Stimulated activated CD4-positive, alpha-beta T cell treated with anti-CD3 and anti-CD28 coated beads, TNF-alpha, amount 100 ng/mL, for 48 hours (primary cell): Measurements from ENCODE around the gene SPATA2.
"Not testable (repeated sequence)": the region's sequence is repeated elsewhere in the genome, so short reads cannot be mapped to it uniquely, and the experiment has no call there.

Experiments used
- DNase-seq, 3 donors: peaks; one replicate each; pipeline ENCODE4 v3.0.0-alpha.2; 2020; ENCODE audit warnings: low read depth in 3 of 3

The SPATA2 gene

DNA sequence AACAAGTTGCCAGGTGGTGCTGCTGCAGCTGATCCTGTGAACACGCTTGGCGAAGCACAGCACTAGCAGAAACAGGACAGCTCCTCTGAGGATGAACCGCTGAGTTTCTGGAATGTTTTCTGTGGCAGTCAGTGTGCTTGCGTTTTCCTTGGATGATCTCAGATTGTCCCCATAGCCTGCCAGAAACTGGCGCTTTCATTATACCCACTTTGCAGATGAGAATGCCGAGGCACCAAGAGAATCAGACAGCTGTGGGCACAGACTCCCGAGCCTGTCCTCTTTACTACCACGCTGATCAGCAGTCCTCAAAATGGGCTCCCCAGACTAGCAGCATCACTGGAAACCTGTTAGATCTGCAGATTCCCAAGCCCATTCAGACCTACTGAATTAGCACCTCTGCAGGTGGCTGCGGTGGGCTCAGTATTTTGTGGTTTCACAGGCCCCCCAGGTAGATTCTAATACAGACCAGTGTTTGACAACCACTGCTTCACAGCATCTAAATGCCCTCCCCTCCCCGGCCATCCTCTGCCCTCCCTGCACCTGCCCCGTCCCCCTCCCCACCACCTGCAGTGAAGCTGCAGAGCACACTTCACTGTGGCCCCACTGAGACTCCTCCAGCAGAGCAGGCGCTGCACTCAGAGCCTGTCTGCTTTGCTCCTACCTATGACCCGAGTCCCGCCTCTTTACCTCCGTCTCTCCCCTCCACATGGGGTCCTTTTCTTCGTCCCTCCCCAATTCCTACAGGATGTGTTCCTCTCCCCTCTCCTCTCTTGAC is 29.6 kb downstream of the SPATA2 start:
- DNase-seq: no peak

GRCh38 chr20:49883246-49883802 is 32.0 kb downstream of the SPATA2 start:
- no peak for DNase-seq

GRCh38 chr20:49882171-49882970 is 33.0 kb downstream of the SPATA2 start:
- DNase-seq: no peak

- DNase-seq: no peak
These were observed 34.4 kb downstream of the SPATA2 start for GRCh38 chr20:49880724-49881445.

- no peak for DNase-seq
These were observed 35.2 kb downstream of the SPATA2 start for GRCh38 chr20:49880177-49880576.

- no peak for DNase-seq
These were observed 36.4 kb downstream of the SPATA2 start for GRCh38 chr20:49878977-49879376.

DNA sequence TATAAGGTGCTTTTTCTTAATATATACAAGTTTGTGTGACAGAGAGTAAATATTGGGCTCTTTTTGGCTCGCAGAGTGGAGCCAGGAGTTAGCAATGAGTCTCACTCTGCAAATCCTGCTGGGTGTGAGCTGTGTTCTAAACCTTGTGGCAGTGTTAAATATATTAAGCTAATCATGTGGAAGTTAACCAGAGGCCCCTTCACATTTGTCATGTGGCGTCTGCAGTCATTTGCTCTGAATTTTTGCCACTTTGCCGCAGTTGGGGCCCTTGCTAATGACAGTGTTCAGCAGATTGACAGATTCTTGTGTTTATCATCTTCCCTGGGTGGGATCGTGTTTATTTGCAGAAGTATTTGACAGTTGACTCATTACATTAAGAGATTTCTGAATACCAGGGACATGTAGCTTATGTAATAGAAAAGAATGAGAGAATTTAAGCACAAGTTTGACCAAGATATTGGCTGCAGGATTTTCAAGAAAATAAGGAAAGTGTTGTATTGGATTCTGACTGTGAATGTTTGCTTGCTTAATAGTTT is 37.9 kb downstream of the SPATA2 start:
- DNase-seq: no peak

DNA sequence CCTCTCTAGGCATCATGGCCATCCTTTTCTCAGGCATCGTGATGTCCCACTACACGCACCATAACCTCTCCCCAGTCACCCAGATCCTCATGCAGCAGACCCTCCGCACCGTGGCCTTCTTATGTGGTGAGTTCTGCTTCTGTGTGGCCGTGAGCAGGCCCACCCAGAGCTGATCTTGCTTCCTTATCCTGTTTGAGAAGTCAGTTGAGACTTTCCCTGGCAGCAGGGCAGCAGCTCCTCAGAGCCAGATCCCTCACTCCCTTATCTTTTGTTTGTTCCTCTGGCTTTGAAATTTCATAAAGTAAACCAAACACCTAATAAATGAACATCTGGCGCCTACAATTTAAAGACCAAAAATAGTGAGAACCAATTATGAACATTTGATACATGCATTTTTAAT is 40.6 kb downstream of the SPATA2 start:
- DNase-seq: no peak

DNA sequence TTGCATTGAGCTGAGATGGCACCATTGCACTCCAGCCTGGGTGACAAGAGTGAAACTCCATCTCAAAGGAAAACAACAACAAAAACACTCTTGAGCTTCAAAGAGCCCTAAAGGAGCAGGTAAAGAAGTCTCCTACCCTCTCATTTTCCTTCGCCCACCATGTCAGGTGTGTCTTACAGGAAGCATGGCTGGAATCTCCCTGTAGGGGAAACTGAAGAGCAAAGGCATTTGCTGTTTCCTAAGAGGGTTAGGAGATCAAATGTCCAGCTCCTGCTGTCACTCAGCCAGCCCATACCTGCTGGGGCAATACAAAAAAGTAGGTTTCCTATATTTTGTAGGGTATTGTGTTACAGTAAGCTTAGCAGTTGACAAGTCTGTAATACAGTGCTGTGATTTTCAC is 43.3 kb downstream of the SPATA2 start:
- DNase-seq: no peak

- DNase-seq: no peak
These were observed 43.9 kb downstream of the SPATA2 start for GRCh38 chr20:49871391-49871948.

- DNase-seq: no peak
These were observed 45.1 kb downstream of the SPATA2 start for GRCh38 chr20:49870261-49870660.

DNA sequence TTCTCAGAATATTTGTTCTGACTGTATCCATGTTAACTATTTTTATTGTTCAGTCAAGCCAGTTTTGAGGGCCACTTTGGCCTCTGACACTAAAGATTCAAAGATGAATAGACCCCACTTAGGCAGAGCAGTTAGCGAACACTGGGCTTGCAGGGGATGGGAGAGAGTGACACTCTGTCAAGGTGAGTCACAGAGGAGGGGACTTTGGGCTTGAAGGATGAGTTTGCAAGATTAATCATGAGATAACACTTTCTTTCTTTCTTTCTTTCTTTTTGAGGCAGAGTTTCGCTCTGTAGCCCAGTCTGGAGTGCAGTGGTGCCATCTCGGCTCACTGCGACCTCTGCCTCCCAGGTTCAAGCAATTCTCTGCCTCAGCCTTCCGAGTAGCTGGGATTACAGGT is 46.4 kb downstream of the SPATA2 start:
- no peak for DNase-seq

DNA sequence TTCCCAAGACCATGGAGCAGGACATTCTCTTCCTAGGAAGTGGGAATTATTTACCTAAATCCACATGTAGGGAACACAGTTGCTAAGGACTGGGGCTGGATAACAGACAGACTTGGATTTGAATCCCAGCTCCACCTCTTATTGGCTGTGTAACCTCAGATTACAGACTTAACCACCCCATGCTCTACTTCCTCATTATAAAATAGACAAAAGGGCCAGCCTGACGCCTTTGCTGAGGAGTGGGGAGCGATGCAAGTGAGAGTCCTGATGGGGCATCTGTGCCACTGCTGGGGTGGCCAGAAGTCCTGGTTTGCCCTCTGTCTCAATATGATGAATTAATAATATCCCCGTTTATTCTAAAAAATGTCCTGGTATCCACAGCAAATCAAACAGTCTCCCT is 46.8 kb downstream of the SPATA2 start:
- DNase-seq: no peak

- no peak for DNase-seq
These were observed 47.7 kb downstream of the SPATA2 start for GRCh38 chr20:49867453-49868215.

- no peak for DNase-seq
These were observed 49.3 kb downstream of the SPATA2 start for GRCh38 chr20:49866051-49866450.

DNA sequence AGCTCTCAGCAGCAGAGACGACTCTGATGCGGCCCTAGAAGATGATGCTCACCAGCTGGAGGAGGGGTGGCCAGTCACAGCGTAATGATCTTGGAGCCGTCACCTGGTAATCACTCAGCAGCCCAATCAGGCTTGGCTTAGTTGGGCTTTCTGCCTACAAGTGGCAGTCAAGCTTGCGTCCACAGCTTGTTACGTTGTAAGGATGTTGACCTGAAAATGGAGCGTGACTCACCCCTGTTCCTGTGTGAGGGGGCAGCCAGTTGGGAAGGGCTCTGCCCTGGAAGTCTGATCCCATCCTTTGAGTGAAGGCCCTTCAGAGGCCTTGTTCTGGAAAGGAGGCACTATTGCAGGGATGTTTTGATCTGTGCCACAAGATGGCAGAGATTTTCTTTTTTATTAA is 49.8 kb downstream of the SPATA2 start:
- DNase-seq: no peak

DNA sequence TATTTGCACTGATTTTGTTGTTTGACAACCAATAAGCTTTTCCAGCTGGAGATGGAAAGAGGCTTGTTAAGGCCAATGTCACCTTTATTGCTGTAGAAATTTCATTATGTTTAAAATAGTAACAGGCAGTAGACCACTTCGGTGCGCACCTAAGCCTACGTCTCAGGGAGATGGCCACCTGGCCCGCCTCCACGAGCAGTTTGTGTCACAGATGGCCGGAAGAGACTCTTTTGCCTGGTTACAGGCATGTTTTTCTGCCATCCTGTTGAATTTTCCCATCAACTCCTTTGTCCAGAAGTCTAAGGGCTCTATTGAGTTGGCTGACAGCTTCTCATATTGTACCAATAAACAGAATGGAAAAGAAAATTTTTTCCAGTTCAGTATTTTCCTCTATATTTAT is 51.7 kb downstream of the SPATA2 start:
- DNase-seq: no peak

DNA sequence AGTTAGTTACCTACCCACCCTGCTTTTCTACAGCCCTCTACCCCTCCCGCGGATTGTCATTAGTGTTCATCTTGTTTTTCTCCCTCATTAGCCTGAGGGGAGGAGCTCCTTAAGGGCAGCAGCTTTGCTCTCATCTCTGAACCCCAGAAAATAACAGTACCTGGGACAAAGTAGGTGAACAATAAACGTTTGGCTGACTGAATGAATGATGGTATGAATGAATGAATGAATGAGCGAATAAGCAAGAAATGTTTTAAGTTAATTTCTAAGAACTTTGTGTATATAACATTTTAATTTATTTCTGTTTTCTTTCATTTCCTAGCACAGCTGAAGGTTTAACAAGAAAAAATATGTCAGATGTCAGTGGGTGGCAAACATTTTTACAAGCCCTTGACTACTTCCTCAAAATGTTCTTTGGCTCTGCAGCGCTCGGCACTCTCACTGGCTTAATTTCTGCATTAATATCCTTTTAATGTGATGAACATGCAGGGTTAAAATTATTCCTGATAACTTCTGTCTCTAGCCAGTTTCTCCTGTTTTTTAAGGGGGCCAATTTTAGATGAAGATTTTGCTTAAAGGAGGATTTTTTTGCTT is 52.6 kb downstream of the SPATA2 start:
- DNase-seq: no peak

GRCh38 chr20:49861232-49861631 is 54.1 kb downstream of the SPATA2 start:
- not testable (repeated sequence) for DNase-seq

GRCh38 chr20:49859807-49860206 is 55.5 kb downstream of the SPATA2 start:
- no peak for DNase-seq
